HCT116 (cell line): ENCODE data around the gene DCP2.

Source experiments
- CEBPB ChIP-seq: IDR thresholded peaks from 2 replicates; pipeline ENCODE4 v1.6.1; 2012; ENCODE audit warnings: low read depth
- CTCF ChIP-seq, 3 experiments: fragments of 200-600 bp in 1 of 3; sonication (generic) in 1 of 3; IDR thresholded peaks in 2 of 3; conservative IDR thresholded peaks in 1 of 3; 2 replicates each; pipeline ENCODE4 v1.5.1; 2012 to 2017; ENCODE audit warnings: low read depth in 2 of 3, low read length in 2 of 3, antibody characterized with exemption in 1 of 3, borderline replicate concordance in 1 of 3, control low read depth in 1 of 3, mild to moderate bottlenecking in 1 of 3, mixed read lengths in 1 of 3, mixed run types in 1 of 3, moderate library complexity in 1 of 3; ENCODE audit not compliant: insufficient read depth in 1 of 3
- POLR2A ChIP-seq: IDR thresholded peaks from 2 replicates; pipeline ENCODE4 v1.7.0; 2011; ENCODE audit warnings: borderline replicate concordance; ENCODE audit not compliant: insufficient read depth, insufficient read length; ENCODE audit errors: extremely low read depth
- POLR2AphosphoS5 ChIP-seq: IDR thresholded peaks from 2 replicates; pipeline ENCODE4 v1.6.1; 2011; ENCODE audit warnings: mild to moderate bottlenecking, low read depth, low read length, moderate library complexity
- SRF ChIP-seq: IDR thresholded peaks from 2 replicates; pipeline ENCODE4 v1.6.1; 2012; ENCODE audit warnings: low read depth
- TCF7L2 ChIP-seq: IDR thresholded peaks from 2 replicates; pipeline ENCODE4 v1.7.0; 2011; ENCODE audit warnings: borderline replicate concordance, inconsistent platforms; ENCODE audit not compliant: insufficient read depth, insufficient read length; ENCODE audit errors: extremely low read depth
- ZBTB33 ChIP-seq: IDR thresholded peaks from 2 replicates; pipeline ENCODE4 v1.6.1; 2011; ENCODE audit warnings: mild to moderate bottlenecking, low read length, moderate library complexity; ENCODE audit not compliant: insufficient replicate concordance; ENCODE audit errors: extremely low read depth

- no peak for TF ChIP-seq POLR2AphosphoS5
- TF ChIP-seq TCF7L2, result no peak
- TF ChIP-seq POLR2A, result no peak
- no peak for TF ChIP-seq CTCF (IDR thresholded peaks at IDR 0.05 in 2 of 3, conservative IDR thresholded peaks at IDR 0.05 in 1 of 3; ENCODE audit: borderline replicate concordance in 1 of 3, insufficient read depth in 1 of 3, low read depth in 2 of 3, low read length in 2 of 3)
- no peak for TF ChIP-seq SRF
- no peak for TF ChIP-seq ZBTB33
- no peak for TF ChIP-seq CEBPB
Measured at GRCh38 chr5:112930082-112930344, 46.6 kb upstream of the DCP2 start.
